HG03439 (cell line): ENCODE measurements around the gene OXSM.

ENCODE experiments used
- ATAC-seq: cut with Tn5 transposase; IDR thresholded peaks from one replicate; pipeline ENCODE4 v1.9.1; 2021; ENCODE audit warnings: mild to moderate bottlenecking, moderate library complexity; ENCODE audit not compliant: unreplicated experiment

Gene OXSM

DNA sequence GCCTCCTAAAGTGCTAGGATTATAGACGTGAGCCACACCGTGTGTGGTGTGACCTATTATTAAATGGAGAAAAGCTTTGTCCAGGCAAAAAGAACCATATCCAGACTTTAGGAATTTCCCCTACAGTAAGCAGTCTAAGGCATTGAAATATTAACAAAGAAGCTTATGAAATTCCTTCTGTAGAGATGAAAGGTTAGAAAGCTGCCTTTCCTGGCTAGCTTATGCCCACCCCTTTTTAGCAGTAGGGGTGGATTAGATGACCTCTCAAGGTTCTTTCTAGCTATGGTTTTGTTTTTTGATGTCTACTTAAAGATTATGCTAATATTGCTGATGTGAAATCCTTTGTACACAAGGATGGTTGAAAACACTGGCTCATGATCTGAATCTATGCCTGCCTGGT, 13.9 kb downstream of the OXSM start:
- ATAC-seq = no peak

DNA sequence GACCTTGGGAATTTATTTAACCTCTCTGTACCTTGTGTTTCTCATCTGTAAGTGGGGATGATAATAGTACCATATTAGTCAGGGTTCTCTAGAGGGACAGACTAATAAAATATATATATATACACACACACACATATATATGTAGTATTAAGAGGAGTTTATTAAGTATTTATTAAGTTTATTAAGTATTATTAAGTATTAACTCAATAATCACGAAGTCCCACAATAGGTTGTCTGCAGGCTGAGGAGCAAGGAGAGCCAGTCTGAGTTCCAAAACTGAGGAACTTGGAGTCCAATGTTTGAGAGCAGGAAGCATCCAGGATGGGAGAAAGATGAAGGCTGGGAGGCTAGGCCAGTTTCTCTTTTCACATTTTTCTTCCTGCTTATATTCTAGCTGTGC, 14.8 kb downstream of the OXSM start:
- no peak for ATAC-seq

DNA sequence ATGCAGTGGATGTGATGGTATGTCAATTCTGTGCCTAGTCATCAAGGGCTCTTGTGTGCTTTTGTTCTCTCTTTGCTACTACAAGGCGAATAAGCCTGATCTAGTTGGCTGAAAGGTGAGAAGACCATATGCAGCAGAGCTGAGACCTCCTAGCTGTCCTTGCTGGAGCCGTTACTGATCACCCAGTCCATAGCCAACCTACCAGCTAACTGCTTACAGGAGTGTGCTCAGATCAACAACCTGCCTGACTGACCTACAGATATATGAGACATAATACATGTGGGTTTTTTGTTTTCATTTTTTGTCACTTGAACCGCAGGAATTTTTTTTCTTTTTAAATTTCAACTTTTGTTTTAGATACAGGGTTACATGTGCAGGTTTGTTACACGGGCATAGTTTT, 22.8 kb downstream of the OXSM start:
- no peak for ATAC-seq

DNA sequence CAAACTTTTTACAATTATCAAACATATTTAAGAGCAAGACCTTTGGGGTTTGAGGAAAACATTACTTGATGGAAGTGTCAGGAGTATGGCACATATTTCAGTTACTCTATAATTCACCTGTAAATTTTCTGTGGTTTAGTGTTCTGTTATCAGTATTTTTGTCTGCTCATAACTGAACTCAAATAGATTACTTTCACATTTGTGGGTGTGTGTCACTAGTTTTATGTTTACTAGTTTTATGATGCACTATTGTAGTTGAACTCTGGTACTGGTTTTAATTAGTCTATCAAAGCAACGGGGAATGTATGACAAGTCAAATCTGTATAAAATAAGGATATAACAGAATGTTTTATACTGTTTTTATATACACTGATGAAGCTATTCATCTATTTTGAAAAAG, 27.2 kb downstream of the OXSM start:
- peak; percentile 67 for ATAC-seq

DNA sequence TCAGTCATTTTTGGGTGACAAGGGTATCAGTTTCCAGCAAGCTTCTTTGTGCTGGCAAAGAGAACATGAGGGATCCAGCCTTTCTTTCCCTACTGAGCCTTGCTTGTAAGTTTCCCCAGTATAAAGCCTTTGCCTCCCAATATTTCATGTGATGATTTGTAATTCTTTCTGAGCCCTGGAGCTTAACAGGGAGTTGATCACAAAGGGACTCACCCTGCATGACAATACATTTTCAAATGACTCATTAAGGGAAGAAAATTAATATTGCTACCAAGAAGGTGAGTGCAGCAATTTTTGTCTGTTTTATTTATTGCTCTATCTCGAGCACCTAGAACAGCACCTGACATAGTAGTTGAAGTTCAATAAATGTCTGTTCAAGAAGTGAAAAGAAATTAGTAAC, 27.7 kb downstream of the OXSM start:
- ATAC-seq = no peak

DNA sequence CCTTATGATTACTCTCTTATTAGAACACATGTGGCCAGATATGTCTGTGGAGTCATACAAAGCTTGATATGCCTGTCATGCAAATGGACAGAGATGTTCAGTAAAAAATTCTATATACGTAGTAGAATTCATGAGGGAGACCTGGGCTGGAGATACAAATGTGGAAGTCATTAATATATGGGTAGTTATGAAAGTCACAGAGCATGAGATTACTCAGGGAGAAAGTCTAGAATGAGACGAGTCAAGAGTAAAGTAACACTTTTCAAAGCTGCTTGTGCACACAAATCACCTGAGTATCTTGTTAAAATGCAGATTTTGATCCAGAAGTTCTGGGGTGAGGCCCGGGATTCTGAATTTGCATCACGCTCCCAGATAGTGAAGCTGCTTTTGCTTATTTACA, 28.4 kb downstream of the OXSM start:
- ATAC-seq = no peak

DNA sequence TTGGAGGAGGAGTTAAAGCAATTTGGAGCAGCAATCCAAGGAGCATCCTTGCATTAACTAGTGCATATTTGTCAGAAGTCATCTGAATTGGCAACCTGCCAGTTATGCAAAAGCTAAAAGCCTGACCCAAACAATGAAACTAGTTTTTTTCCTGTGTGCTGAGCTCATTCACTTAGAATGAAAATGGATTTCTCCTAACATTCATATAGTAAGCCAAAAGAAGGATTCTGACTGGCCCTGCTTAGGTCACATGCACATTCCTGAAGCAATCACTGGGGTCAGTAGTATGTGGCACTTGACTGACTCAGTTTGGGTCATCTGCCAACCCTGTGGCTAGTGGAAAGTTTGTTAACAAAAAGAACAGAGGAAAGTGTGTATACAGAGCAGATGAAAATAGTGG, 30.5 kb downstream of the OXSM start:
- ATAC-seq = no peak

DNA sequence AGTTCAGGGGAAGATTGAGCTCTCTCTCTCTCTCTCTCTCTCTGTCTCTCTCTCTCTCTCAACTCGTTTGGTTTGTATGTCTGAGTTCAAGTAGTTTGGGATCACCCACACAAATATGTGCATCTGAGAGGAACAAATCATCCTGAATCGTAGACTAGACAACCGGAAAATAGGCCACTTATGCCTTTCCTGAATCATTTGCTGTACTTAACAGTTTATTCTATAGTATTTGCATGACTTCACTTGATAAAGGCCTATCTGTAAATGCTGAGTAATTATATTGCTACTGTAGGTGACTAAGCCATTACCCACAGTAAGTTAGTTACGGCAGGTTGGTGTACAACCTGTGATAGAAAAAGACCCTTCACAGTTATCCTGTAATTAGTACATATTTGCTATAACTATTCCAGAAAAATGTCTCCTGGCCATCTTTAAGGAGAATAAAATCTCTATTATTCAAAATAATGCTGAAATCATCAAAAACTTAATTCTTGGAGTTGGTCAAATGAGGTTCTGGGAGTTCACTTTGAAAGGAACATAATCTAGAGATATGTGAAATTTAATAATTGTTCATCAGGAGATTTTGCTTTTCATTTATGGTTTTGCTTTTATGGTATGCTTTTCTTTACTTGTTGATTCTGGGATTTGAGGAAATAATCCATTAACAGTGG, 31.1 kb downstream of the OXSM start:
- no peak for ATAC-seq

DNA sequence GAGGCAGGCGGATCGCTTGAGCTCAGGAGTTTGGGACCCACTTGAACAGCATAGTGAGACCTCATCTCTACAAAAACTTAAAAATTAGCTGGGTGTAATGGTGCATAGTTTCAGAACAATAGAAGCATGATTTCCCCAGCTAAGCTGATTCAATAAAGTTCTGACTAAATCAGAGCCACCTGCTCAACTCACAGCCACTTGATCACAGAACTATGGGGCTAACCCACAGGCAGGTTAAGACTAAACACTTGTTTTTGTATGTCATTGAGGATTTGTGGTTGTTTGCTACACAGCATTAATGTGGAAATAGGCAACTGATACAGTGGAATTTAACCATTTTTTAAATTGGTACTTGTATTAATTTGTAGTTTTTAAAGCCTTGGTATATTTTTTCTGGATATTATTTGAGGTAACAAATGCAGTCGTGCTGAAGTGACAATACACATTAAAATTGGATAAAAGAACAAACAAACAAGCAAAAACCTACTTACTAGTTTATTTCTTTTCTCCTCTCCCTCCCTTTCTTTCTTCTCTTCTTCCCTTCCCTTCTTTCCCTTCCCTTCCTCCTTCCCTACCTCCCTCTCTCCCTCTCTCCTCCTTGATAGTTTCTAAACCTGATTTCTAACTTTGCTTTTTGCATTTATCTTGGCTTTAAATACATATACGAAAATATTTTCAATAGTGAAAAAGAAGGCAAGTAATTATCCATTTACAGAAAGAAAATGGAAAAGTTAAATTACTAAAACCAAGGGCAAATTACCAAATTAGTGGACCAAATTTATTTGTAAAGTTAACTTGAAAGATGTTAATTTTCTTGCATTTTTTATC, 32.1 kb downstream of the OXSM start:
- ATAC-seq = no peak

DNA sequence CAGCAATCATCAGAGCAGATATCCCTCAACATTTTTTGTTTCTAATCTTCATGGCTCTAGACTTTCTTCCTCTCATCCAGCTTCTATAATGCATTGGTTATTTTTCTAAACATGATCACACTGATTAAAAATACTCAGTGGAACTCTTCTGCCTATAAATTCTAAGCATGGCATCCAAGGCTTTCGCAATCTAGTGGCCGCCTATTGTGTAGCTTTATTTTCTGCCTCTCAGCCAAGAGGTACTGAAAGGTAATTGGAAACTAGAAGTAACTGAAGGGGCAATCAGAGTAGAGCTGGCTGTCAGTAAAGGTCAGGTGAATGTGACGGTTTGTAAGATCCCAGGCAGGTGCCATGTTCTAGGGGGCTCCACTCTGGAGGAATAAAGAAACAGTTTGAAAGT, 33.4 kb downstream of the OXSM start:
- no peak for ATAC-seq

DNA sequence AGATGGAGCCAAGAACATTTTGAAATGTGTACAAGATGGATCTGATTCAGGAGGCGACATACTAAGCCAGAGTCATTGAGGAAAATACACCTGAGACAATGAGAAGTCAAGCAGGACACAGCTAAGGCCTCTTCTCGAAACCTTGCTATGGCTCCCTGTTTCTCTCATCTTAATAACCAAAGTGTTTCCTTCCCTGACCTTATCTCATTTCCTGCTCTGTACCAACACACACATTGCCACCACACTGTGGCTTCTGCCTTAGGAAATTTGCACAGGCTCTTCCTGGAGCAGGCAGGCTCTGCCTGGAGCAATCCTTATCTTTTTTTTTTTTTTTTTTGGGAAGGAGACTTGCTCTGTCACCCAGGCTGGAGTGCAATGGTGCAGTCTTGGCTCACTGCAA, 36.6 kb downstream of the OXSM start:
- no peak for ATAC-seq

DNA sequence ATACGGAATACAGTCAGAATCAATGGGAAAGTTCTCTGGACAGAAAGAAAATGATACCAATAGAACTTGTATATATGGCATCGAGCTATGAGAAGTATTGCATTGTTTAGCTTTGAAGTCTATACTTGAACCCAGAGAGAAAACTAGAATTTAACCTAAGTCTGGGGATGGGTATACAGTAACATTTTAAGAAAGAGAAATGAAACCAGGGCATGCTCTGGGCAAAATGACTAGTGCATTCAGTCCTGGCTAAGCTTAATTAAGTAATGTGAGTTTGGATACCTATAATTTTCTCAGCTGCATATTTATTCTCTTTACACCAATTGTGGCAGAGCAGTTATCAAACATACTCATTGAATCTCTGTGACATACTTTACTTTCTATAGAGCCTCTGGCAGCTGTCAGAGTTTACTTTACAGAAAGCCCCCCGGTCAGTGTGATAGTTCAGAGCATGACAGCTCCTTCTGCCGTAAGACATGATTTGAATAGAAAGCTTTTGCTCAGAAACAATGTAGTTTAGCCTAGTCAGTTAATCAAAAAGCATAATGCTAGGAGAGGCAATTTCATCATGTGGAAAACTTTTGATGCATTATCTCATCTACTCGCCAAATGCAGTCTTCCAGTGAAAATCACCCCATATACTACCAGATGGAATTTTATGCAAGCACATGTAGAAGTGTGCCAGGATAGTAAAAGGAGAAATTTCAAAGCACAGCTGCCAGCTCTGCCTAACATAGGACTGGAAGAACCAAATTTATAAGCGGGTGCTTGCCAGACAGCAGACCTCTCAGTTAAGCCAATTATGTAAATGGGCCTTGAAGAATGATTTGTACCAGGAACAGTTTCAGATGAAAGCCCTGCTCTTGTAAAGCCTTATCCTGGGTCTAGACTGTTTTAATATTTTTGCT, 40.7 kb downstream of the OXSM start:
- no peak for ATAC-seq

DNA sequence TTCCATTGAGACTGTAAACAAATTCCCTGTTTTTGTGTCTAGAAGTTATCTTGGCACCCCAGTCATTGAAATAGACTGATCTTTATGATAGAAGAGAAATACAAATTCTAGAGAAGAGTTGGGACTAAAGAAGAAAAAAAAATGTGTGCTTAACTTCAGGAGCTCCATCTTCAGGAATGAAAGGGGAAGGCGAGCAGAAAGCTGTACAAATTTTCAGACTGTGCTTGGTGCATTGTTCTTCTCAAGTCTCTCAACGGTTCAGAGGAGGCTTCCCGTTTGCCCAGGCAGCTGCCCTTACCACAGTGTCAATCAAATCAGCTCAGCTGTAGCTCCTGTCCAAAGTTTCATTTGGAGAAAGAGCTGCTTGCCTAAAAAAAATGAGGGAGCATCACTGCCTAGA, 41.7 kb downstream of the OXSM start:
- ATAC-seq = no peak

DNA sequence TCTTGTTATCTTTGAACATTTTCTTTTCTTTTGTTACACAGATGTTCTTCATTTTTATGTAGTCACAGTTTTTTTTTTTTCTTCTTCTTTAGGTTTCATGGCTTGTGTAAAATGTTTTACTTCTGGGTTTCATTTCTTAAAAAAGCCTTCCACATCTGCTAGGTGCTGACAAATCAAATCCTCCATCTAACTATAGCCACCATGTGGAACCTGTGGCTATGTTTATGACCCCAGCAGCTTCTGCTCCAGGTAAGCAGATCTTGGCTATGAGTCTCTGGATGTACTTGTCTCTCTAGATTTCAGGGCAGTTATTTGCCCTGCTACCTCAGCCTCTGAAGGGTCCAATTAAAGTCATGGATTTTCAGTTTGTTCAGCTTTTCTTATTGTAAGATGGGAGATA, 44.5 kb downstream of the OXSM start:
- peak; percentile 74 for ATAC-seq

DNA sequence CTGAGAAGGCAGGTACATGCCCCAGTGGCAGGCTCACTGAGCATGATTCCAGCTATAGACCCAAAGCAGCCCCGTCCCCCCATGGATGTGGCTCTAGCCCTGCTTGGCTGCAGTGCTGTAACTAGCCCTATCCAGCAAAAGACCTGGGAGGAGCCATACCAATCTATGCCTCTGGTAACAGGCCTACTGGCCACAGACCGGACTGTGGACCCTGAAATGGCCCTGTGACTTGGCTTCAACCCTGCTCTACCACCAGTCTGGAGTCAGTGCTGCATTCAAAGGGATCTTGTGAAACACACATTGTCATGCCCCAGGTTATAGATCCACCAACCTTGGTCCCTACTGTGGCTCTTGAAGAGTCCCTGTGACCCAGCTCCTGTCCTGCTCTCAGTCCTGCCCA, 46.7 kb downstream of the OXSM start:
- ATAC-seq = no peak

DNA sequence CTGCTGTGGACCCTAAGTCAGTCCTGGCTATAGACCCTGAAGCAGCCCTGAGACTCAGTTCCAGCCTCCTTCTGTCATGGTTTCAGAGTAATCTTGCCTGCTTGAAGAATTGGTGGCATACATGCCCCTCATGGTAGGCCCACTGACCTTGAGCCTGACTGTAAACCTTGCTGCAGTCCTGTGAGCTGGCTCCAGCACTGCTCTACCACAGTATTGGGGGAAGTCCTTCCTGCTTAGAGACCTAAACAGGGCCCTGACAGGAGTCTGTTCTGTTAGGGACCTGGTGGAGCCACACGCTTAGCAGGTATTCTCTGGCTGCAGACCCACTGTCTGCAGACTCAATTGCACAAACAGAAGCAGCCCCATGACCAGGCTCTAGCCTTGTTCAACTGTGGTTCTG, 47.1 kb downstream of the OXSM start:
- no peak for ATAC-seq

DNA sequence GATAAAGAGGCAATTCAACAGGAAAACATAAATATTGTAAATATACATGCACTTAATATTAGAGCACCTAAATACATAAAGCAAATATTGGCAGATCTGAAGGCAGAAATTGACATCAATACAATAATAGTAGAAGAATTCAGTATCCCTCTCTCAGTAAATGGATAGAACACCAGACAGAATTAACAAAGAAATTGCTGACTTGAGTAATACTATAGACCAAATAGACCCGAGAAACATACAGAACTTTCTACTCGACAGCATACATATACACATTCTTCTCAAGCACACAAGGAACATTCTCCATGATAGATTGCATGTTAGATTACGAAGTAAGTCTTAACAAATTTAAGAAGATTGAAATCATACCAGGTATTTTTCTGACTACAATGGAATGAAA, 50.2 kb downstream of the OXSM start:
- ATAC-seq = no peak

DNA sequence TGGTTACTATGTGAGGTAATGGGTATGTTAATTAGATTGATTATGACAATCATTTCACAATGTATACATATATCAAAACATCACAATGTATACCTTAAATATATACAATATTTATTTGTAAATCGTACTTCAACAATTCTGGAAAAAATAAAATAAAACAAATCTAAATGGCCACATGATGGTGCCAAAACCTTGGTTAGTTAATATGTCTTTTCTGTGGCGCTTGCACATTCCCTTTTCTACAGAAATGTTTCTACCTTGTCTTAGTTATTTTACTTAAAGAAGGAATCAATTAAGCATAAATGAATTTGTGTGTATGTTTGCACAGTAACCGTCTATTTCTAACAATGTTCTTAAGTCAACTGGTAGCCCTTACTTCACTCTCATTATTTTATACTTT, 53.4 kb downstream of the OXSM start:
- no peak for ATAC-seq
